Neural cell (in vitro differentiated cells): ENCODE measurements around the gene RILPL2.

Experiments used
- EP300 ChIP-seq: fragments of 450-650 bp; conservative IDR thresholded peaks from 2 replicates; pipeline ENCODE4 v1.6.1; 2014; ENCODE audit warnings: antibody characterized with exemption, mild to moderate bottlenecking, moderate library complexity; ENCODE audit not compliant: poor library complexity, severe bottlenecking
- EZH2 ChIP-seq: fragments of 200-600, 300-800 bp; shearing (Covaris generic), sonication (generic); IDR thresholded peaks from 2 replicates; pipeline ENCODE4 v1.6.1; 2014; ENCODE audit warnings: antibody characterized with exemption, low read length, borderline replicate concordance, mild to moderate bottlenecking; ENCODE audit not compliant: insufficient read depth, poor library complexity, severe bottlenecking
- MXI1 ChIP-seq: fragments of 450-650 bp; conservative IDR thresholded peaks from 2 replicates; pipeline ENCODE4 v1.6.1; 2014; ENCODE audit warnings: antibody characterized with exemption, mild to moderate bottlenecking; ENCODE audit not compliant: poor library complexity, severe bottlenecking
- POLR2AphosphoS5 ChIP-seq: IDR thresholded peaks from 2 replicates; pipeline ENCODE4 v1.6.1; 2012
- RAD21 ChIP-seq: fragments of 450-650 bp; conservative IDR thresholded peaks from 2 replicates; pipeline ENCODE4 v1.6.1; 2014; ENCODE audit warnings: antibody characterized with exemption, mild to moderate bottlenecking, moderate library complexity
- SMC3 ChIP-seq: fragments of 450-650 bp; conservative IDR thresholded peaks from 2 replicates; pipeline ENCODE4 v1.6.1; 2014; ENCODE audit warnings: antibody characterized with exemption, mild to moderate bottlenecking, moderate library complexity; ENCODE audit not compliant: poor library complexity
- TAF1 ChIP-seq: IDR thresholded peaks from 2 replicates; pipeline ENCODE4 v1.6.1; 2012; ENCODE audit warnings: low read depth
- TF ChIP-seq, protein P1 (sequence below): fragments of 450-650 bp; IDR thresholded peaks from 2 replicates; pipeline ENCODE4 v1.5.1; 2014; ENCODE audit warnings: antibody characterized with exemption, mild to moderate bottlenecking, moderate library complexity; ENCODE audit not compliant: poor library complexity, severe bottlenecking
- TF ChIP-seq, protein P2 (sequence below): IDR thresholded peaks from 2 replicates; pipeline ENCODE4 v1.6.1; 2012; ENCODE audit warnings: borderline replicate concordance

DNA sequence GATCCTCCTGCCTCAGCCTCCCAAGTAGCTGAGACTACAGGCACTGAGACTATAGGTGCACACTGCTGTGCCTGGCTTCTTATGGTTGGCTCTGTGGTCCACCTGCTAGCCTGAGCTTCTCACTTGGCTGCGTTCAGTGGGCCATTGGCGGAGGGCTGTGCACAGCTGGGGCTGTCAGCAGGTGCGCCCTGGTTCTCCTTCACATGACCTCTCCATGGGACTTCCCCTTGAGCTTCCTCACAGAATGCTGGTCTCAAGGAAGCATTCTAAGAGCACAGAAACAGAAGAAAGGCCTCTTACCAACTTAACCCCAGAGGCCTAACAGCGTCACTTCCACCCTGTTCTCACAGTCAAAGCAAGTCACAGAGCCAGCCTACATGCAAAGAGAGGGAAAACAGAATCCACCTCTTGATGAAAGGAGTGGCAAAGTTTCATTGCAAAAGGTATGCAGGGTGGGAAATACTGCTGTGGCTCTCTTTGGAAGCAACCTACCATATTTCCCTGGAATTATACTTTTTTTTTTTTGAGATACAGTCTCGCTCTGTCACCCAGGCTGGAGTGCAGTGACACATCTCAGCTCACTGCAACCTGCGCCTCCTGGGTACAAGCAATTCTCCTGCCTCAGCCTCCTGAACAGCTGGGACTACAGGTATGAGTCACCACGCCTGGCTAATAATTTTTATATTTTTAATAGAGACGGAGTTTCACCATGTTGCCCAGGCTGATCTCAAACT lies 9.3 kb downstream of the RILPL2 start:
- TF ChIP-seq, protein P1, sequence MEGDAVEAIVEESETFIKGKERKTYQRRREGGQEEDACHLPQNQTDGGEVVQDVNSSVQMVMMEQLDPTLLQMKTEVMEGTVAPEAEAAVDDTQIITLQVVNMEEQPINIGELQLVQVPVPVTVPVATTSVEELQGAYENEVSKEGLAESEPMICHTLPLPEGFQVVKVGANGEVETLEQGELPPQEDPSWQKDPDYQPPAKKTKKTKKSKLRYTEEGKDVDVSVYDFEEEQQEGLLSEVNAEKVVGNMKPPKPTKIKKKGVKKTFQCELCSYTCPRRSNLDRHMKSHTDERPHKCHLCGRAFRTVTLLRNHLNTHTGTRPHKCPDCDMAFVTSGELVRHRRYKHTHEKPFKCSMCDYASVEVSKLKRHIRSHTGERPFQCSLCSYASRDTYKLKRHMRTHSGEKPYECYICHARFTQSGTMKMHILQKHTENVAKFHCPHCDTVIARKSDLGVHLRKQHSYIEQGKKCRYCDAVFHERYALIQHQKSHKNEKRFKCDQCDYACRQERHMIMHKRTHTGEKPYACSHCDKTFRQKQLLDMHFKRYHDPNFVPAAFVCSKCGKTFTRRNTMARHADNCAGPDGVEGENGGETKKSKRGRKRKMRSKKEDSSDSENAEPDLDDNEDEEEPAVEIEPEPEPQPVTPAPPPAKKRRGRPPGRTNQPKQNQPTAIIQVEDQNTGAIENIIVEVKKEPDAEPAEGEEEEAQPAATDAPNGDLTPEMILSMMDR: no peak
- TF ChIP-seq, protein P2, sequence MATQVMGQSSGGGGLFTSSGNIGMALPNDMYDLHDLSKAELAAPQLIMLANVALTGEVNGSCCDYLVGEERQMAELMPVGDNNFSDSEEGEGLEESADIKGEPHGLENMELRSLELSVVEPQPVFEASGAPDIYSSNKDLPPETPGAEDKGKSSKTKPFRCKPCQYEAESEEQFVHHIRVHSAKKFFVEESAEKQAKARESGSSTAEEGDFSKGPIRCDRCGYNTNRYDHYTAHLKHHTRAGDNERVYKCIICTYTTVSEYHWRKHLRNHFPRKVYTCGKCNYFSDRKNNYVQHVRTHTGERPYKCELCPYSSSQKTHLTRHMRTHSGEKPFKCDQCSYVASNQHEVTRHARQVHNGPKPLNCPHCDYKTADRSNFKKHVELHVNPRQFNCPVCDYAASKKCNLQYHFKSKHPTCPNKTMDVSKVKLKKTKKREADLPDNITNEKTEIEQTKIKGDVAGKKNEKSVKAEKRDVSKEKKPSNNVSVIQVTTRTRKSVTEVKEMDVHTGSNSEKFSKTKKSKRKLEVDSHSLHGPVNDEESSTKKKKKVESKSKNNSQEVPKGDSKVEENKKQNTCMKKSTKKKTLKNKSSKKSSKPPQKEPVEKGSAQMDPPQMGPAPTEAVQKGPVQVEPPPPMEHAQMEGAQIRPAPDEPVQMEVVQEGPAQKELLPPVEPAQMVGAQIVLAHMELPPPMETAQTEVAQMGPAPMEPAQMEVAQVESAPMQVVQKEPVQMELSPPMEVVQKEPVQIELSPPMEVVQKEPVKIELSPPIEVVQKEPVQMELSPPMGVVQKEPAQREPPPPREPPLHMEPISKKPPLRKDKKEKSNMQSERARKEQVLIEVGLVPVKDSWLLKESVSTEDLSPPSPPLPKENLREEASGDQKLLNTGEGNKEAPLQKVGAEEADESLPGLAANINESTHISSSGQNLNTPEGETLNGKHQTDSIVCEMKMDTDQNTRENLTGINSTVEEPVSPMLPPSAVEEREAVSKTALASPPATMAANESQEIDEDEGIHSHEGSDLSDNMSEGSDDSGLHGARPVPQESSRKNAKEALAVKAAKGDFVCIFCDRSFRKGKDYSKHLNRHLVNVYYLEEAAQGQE: no peak
- no peak for TF ChIP-seq EP300
- no peak for TF ChIP-seq EZH2
- no peak for TF ChIP-seq SMC3
- TF ChIP-seq POLR2AphosphoS5: no peak
- TF ChIP-seq TAF1: no peak
- no peak for TF ChIP-seq RAD21
- TF ChIP-seq MXI1: no peak
